GM18870 (cell line): Measurements from ENCODE around the gene AKAP5.

ENCODE experiments used
- ATAC-seq: cut with Tn5 transposase; IDR thresholded peaks from one replicate; pipeline ENCODE4 v1.9.1; 2021; ENCODE audit warnings: moderate library complexity; ENCODE audit not compliant: unreplicated experiment

Gene AKAP5

DNA sequence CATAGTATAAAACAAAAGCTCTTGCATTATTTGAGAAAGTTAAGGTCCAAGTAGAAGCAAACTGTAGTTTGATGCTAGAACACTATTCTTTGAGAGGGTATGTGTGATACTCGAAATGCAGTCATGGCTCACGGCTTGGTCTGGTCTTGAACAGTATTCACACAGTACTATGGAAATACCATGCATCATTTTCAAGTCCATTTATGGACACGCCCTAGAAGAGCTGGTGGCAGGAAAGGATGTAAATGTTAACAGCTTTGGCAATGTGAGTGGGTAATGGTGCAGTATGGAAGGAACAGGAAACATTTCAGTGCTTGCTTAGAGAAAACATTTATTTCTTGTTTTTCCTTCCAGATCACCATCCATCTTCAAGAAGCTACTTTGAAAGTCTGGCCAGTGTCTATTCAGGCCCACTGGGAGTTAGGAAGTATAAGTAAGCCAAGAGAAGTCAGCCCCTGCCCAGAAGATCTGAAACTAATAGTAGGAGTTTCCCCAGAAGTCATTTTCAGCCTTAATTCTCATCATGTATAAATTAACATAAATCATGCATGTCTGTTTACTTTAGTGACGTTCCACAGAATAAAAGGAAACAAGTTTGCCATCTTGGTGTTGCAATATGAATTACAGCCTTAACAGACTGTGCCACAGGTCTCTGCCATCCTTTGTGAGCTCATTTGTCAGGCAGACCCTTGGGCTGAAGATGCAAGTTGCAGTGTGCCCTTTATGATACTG, 5.7 kb upstream of the AKAP5 start:
- ATAC-seq = no peak

DNA sequence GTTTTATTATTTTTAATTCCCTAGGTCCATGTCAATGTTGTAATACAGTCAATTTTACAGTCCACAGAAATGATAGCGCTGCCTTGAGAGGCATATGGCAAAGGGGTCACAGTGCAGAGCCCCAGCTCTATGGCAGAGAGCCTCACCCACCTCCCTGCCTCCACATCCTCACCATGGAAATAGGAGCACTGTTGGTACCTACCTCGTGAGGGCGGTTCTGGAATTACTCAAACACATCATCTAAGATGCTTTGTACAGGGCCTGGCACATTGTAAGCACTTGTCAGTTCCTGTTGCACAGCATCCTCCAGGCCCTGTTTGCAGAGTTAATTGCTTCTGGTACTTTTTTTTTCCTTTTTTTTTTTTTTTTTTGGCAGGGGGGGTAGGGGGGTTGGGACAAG, 4.1 kb upstream of the AKAP5 start:
- ATAC-seq = no peak

DNA sequence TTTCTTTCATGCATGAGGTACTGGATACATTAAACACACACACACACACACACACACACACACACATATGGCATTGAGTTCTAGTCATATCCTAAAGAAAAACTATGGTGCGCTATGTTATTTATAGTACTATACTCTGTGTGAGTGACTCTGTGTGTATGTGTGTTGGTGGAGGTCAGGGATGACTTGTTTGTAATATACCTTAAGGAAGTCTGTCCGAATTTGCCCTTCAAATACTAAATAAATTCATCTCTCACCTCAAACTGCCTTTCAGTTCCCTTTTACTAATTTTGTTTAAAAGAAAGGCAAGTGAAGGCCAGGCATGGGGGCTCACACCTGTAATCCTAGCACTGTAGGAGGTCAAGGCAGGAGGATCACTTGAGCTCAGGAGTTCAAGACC, 2.1 kb upstream of the AKAP5 start:
- ATAC-seq = no peak

DNA sequence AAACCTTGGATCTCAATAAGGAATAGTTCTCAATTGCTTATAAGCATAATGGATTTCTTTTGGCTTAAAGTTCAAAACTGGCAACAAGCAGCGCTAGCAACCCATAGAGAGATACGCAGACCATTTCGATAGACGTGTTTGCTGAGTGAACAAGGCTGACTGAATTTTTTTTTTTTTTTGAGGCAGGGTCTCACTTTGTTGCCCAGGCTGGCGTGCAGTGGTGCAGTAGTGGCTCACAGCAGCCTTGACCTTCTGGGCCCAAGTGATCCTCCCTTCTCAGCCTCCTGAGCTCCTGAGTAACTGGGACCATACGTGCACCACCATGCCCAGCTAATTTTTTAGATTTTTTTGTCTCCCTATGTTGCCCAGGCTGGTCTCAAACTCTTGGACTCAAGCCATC, 1.4 kb upstream of the AKAP5 start:
- no peak for ATAC-seq

DNA sequence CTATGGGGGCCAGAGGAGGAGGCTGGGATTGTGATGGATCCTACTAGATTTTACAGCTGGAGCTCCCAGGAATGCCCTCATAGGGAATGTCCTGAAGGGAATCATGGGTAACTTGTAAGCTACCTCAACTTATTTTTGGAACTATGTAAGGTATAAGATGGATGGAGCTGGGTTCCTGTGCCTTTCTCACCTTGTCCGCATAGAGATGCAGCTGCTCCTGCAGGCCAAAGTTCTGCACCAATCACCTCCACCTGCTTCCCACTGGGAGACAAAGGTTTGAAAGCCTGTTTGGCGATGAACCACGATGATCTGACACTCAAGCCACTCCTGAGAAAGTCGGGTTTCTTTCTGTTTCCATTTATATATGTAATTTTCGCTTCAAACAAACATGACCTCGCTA, 648 bp upstream of the AKAP5 start:
- ATAC-seq = no peak

DNA sequence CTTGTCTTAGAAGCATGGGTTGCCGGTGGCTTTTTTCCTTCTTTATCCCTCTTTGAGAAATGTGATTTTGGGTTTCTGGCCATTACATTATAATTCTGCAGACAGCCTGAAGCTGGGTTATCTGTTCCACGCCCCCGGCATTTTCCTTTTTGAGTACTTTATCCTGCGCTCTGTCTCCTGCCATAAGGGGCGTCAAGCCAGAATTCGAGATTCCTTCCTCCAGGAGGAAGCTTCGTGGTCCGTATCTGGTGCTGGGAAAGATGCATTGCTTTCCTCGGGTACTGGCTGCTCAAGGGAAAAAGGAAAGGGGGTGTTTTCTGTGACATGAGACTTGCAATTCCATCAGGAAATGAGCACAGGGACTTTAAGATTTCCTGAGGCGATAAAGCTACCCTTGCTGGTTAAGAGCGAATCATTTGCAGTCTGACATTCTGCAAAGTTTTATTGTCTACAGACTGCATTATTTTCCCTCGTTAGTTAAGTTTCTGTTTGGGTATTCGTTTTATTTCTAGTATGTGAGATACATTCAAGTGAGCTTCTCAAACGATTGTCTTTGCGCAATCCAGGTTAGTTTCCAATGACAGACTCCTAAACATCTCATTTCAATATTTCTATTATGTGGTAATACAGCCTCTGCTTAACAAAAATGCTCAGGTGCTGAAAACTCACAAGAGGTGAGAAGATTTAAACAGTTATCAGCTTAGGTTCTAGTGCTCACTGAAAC, 694 bp downstream of the AKAP5 start:
- no peak for ATAC-seq

DNA sequence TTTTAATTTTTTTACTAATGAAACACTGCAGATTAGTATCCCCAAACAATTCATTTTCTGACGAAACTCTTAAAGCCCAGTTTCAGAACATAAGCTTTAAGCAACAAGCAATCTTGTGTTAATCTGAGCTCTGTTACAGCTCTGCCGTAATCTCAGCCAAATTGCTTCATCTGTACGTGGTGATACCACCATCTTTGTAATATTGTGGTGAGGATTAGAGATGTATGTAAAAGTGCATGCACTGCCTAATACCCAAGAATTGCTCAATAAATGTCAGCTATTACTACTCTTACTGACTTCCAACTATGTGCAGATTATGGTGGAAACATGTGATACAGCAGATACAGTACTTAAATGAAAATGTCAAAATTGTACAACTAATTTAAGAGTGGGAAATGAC, 1.8 kb downstream of the AKAP5 start:
- no peak for ATAC-seq

DNA sequence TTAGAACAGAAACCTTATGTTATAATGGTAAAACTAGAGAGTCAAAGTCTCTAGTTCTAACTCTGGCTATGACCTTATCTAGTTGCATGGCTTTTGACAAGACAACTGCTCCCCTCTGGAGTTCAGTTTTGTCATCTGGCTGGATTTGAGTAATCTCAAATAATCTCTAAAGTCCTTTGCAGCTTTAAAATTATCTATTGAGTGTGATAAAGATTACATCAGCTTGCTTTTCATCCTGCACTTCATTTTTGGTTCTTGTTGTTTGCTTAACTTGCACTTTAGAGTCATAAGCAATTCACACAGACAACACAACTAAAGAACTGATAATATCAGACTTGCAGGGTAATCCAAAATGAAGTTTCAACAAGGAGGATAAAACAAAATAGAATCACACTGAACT, 2.3 kb downstream of the AKAP5 start:
- no peak for ATAC-seq

DNA sequence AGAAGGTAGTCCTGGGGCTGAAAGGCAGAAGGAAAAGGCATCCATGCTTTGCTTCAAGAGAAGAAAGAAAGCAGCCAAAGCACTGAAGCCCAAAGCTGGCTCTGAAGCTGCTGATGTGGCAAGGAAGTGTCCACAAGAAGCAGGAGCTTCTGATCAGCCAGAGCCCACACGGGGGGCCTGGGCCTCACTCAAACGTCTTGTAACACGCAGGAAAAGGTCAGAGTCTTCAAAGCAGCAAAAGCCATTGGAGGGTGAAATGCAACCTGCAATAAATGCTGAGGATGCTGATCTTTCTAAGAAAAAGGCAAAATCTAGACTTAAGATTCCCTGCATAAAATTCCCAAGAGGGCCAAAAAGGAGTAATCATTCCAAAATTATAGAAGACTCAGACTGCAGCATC, 3.2 kb downstream of the AKAP5 start:
- no peak for ATAC-seq

DNA sequence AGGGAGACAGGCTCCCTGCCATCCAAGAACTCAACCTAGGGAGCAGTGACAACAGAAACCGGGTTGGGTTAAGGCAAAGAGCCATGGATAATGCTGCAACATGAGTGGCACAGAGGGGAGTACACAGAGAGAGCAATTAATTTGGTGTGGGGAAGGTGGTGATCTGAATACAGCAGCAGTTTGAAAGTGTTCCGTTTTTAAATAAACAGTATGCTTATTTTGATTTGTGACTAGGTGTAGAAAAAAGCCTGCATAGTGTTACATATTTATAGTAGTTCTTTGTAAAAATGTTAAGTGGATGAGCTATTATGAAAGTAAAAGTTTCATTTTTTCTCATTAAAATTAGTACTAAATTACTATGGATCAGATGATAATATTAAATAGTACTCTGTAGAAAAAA, 8.7 kb downstream of the AKAP5 start:
- no peak for ATAC-seq

DNA sequence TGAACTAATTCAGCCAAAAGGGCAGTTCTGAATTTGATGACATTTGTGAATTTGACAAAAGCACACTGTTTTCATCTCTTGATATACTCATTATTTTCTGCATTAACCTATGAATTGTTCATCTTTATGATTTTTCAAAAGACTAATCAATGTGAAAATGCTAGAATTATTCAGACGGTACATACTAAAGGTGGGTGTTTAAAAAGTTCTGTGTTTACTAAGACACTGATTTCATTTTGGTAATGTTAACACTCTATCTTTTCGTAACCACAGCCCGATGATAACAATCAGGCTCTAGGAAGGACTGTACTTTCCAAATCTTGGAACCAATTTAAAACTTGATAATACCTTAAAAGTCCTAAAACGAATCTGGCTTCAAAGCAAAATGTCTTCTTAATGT, 9.4 kb downstream of the AKAP5 start:
- no peak for ATAC-seq

DNA sequence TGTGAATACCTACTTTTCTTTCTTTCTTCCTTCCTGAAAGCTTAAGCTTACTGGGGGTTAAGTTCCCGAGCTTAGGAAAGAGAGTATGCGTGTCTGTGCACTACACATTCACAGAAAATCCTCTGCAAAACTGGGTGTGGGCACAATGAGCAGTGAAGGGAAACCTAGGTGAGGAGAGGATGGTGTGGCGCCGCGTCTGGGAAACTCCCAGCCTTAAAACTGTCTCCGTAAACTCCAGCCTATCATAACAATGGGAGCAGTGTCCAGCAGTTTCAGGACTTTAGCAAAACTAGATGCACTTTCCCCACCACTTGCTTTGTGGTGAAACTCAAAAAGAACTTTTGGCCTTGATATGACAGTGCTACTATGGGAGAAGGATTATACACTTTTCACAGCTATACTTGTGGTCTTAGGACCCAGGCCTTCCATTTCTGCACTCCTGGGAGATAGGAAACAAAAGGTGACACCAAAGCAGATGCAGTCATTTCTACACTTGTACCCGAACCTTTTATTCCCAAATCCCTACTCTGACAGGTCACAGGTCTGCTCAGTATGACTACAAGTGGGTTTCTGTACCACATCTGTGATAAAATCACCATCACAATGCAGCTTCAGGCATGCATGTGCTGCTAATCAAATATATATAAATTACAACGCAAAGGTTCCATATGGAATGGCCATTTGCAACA, 10.4 kb downstream of the AKAP5 start:
- ATAC-seq = no peak

DNA sequence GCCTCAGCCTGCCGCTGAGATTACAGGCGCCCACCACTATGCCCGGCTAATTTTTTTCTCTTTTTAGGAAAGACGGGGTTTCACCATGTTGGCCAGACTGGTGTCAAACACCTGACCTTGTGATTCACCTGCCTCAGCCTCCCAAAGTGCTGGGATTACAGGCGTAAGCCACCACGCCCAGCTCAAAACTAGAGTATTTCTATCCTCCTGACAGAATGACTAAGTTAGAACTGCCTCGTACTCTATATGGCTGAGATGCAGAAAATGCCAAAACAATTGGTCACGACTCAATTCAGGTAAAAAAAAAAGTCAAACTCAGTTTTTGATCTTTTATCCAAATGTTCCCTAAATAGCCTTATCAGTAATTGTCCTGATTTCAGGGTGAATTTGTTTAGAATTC, 11.1 kb downstream of the AKAP5 start:
- ATAC-seq = no peak

DNA sequence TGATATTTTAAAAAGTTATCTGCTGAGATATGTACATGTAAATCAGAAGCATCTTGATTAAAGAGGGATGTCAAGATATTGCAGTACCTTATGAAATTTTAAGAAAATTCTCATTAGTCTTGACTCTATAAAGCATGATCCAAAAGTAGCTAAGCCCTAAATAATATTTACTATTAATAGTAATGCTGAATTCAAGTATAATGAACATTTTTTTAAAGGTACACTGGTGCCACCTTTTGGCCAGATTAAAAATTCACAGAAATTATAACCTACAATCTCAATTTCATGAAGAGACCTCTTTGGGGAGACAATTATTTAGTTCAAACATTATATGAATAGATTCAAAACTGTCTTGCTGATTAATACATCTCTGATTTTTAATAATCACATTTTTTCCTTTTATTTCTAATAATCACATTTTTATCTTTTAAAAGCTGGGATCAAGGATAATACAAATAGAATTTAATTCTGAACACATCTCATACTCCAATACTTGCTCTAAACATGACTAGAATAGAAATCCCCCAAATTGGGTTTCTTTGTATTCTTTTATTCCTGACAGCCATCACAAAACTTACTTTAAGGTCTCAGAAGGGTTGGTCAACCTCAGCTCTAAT, 13.4 kb downstream of the AKAP5 start:
- ATAC-seq = no peak

DNA sequence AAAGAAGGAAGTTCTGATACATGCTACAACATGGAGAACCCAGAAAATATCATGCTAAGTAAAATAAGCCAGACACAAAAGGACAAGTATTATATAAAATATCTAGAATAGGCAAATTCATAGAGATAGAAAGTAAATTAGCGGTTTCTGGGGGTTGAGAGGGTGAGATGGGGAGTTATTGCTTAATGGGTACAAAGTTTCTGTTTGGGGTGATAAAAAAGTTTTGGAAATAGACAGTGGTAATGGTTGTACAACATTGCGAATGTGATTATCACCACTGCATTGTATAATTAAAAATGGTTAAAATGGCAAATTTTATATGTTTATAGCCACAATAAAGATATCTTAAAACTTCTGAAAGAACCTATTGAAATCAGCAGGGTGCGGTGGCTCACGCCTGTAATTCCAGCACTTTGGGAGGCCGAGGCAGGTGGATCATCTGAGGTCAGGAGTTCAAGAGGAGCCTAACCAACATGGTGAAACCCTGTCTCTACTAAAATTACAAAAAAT, 23.3 kb downstream of the AKAP5 start:
- ATAC-seq = no peak

DNA sequence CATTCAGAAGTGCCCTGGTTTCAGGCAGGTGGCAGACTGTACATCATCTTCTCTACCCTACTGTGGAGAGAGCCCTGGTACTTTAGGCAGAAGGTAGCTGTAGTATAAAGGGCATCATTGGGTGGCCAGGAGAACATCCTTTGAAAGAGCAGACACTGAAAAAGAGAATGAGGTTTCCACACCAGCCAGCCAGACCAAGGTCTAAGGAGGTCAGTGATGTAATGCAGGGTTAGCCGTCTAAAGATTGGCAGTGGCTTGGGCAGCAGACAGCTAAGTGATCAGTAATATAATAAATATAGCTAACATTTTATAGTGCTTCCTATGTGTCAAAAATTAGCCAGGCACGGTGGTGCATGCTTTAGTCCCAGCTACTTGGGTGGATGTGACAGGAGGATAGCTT, 26.3 kb downstream of the AKAP5 start:
- no peak for ATAC-seq

DNA sequence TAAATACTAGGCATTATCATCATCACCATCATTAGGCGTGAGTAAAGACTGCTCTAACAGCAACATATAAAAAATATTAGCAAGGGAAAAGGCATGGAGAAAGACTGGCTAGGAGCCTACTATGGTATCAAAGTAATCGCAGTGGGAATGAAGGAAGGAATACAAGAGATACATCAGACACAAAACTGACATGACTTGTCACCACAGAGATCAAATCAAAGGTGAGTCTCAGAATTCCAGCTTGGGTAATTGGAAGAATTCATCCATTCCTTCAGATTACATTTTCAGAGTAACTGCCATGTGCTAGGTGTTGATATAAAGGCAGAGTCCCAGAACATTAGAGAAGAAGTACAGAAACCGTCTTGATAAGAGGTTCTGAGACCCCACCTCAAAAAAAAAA, 28.2 kb downstream of the AKAP5 start:
- no peak for ATAC-seq

DNA sequence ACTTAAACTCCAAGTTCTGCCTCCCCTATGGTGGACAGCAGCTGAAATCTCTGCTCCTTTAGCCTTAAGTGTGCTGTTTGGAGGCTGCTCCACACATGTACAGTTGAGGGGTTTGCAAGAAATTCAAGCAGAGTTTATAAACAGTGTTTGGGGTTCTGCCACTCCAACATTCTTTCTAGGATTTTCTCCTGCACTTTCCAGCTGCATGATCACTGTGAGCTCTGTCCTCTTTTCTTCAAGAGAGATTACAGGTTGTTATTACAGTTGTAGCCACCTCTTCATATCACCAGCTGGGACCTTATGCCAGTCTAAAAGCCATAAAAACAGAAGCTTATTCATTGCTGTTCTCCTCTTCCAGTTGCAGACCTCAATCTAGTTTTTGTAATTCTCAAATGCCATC, 30.0 kb downstream of the AKAP5 start:
- ATAC-seq = no peak

DNA sequence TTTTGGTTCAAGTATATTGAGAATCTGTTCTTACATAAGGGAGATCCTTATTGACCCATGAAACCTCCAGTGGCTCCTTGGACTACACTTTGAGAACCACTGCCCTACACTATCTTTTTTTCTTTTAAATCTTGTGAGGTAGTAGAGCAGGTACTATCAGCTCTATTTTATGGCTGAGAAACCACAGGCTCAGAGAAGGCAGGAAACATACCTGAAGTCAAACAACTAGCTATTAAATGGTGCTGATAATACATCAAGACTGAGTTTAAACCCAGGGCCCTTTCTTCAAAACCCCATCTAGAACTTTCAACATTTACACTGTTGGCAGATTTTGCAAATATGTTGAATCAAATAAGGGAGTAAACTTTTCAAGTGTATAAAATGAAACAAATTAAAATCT, 31.5 kb downstream of the AKAP5 start:
- no peak for ATAC-seq

DNA sequence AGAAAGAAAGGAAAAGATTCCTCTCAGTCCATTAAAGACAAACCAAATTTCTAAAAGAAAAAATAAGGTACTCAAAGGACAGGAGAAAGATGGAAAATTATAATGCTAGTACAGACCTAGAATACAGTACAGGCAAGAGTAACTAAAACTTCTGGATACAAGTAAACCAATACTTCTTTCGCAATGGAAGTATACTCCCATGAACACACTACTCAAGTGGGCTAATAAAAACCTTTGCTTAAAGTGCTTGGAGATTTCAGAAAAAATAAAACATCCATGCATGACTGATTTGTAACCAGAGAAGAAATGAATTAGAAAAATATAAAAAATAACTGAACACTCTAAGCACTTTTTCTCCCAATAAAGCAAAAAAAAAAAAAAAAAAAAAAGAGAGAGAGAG, 34.8 kb downstream of the AKAP5 start:
- ATAC-seq = no peak

DNA sequence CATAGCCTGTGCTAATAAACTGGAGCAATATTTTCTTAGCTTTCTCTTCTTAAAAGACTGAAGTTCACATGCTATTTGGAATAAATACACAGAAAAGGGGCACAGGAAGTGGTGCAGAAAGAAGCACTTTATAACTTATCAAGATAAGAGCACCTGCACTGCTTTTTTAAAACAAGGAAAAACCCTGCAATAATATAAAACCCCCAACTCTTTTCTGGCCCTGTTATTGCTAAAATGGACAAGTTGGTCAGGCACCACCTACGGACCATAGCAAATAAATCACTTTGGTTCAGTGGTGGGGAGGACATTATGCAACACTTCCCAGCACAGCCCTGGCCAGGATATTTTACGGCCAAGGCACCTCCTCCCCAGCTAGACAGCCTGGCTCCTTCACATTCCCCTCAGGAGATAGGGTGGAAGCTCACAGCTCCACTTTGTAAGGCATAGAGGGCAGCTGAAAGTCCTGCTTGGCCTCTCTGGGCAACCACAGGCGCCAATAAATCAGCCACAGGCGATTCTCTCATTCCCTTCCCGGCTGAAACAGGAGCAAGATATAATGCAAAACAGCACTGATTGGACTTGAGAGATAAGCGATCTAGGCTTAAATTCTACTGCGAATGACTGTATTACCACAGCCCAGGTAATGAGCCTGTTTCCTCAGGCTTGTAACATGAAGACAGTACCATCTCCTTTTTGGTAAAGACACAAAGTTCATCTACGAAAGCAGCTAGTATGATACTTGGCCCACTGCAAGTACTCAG, 36.3 kb downstream of the AKAP5 start:
- no peak for ATAC-seq
